Sigmoid colon (tissue), 7 donors: ENCODE measurements around the gene ZBTB47. TPM values are rescaled to one million over a fixed set of nuclear protein-coding genes. Genes with fewer than 3 reads are reported as not detected.

Source experiments
- DNase-seq: peaks from one replicate; pipeline ENCODE4 v3.0.0-alpha.2; 2019
- H3K27ac ChIP-seq, 4 donors: fragments of 200-600 bp; sonication (generic); one replicate each; pipeline ENCODE4 v1.5.1; 2016 to 2019; ENCODE audit warnings: mild to moderate bottlenecking in 1 of 4
- H3K27me3 ChIP-seq, 3 donors: fragments of 200-600 bp; sonication (generic); one replicate each; pipeline ENCODE4 v1.5.1; 2019; ENCODE audit warnings: mild to moderate bottlenecking in 1 of 3
- H3K36me3 ChIP-seq, 4 donors: fragments of 200-600 bp; sonication (generic); one replicate each; pipeline ENCODE4 v1.5.1; 2016 to 2019
- H3K4me1 ChIP-seq, 4 donors: fragments of 200-600 bp; sonication (generic); one replicate each; pipeline ENCODE4 v1.5.1; 2017 to 2019
- H3K4me3 ChIP-seq, 4 donors: fragments of 200-600 bp; sonication (generic); one replicate each; pipeline ENCODE4 v1.5.1; 2017 to 2019; ENCODE audit warnings: mild to moderate bottlenecking in 2 of 4, moderate library complexity in 1 of 4
- H3K9me3 ChIP-seq, 4 donors: fragments of 200-600 bp in 3 of 4; sonication (generic) in 3 of 4; one replicate each; pipeline versions ENCODE4 v1.5.1 to v1.6.1; 2013 to 2019
- EP300 ChIP-seq, 4 donors: sonication (generic); formaldehyde crosslinking; IDR thresholded peaks; one replicate each; pipeline ENCODE4 v1.6.1; 2017; ENCODE audit warnings: antibody characterized with exemption in 4 of 4
- POLR2A ChIP-seq, 2 donors: fragments of 450-650 bp; IDR thresholded peaks; one replicate each; pipeline ENCODE4 v1.6.1; 2016; ENCODE audit warnings: antibody characterized with exemption in 2 of 2, mild to moderate bottlenecking in 2 of 2, moderate library complexity in 2 of 2
- POLR2AphosphoS5 ChIP-seq, 4 donors: sonication (generic); formaldehyde crosslinking; IDR thresholded peaks; one replicate each; pipeline ENCODE4 v1.6.1; 2017; ENCODE audit warnings: antibody characterized with exemption in 4 of 4
- WGBS, 2 donors: extraction: QIAGEN DNeasy Blood & Tissue Kit; methylation state at CpG; one replicate each; pipeline ENCODE4 v1.1.7; 2013; 5-methylcytosine and 5-hydroxymethylcytosine counted together
- intact Hi-C: fragments of 100-400 bp; cut with DNase I; formaldehyde crosslinking; loops from one replicate; pipeline ENCODE4 v1.15.1; 2023
- polyA plus RNA-seq, 3 donors: library from polyadenylated mRNA; stranded (reverse); fragments of 200-250 nt; gene quantifications; one replicate each; pipeline ENCODE4 v1.2.3, GENCODE V29; 2013
- total RNA-seq, 4 donors: library from RNA; depleted of rRNA; stranded (reverse); fragments of >200 nt; gene quantifications; one replicate each; pipeline ENCODE4 v1.1.0, GENCODE V29; 2016
- TF ChIP-seq, protein P1 (sequence below), 4 experiments: fragments of 450-650 bp in 3 of 4; fragments of 200-600 bp in 1 of 4; IDR thresholded peaks; one replicate each; pipeline ENCODE4 v1.5.1; 2016 to 2019; ENCODE audit warnings: antibody characterized with exemption in 4 of 4, mild to moderate bottlenecking in 3 of 4, moderate library complexity in 2 of 4
- donor health status: healthy with polysubstance abuse.
- donor health status: Bipolar disorder and iron deficiency.
- donor health status: healthy.

ZBTB47 gene
- total and polyA plus RNA-seq, 7 donors = 6.2 to 74.8 (median 34.9) TPM

DNA sequence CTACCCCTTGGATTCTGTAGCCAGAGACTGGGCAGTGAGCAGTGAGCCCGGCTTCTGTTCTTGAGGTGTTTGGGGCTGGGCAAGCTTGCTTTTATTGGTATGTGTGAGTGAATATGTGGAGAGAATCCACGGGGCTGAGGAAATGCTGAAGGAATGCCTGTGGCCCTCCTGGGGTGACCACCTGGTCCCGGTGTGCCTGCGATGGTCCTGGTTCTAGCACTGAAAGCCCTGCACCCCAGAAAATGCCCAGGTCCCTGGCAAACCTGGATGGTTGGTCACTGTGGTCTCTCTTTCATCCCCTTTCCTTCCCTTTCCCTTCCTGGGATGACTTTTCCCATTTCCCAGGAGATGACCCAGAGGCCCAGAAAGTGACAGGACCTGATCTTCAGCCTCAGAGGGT is 4.2 kb downstream of the ZBTB47 start:
- H3K9me3 ChIP-seq = no peaks in the 10 kb centered on the region
- H3K27me3 ChIP-seq = no peaks in the 10 kb centered on the region
- peak overlapping the region in 3 of 4 donors; percentile 3 to 98 (median 93) for H3K27ac ChIP-seq
- intact Hi-C loops = no loop called here
- H3K4me1 ChIP-seq = peaks cover 0 to 71% (median 57%) of the 10 kb centered on the region in 4 donors
- 81 to 87% methylated on average over 4 of the region's 4 CpGs for WGBS, 2 donors
- no peak overlapping the region for H3K4me3 ChIP-seq
- H3K36me3 ChIP-seq = peaks cover 0 to 26% (median 4%) of the 10 kb centered on the region in 4 donors
- no peak for DNase-seq
- TF ChIP-seq POLR2AphosphoS5 (IDR thresholded peaks at IDR 0.05) (no peak), EP300 (IDR thresholded peaks at IDR 0.05) (no peak)
- TF ChIP-seq, protein P1, sequence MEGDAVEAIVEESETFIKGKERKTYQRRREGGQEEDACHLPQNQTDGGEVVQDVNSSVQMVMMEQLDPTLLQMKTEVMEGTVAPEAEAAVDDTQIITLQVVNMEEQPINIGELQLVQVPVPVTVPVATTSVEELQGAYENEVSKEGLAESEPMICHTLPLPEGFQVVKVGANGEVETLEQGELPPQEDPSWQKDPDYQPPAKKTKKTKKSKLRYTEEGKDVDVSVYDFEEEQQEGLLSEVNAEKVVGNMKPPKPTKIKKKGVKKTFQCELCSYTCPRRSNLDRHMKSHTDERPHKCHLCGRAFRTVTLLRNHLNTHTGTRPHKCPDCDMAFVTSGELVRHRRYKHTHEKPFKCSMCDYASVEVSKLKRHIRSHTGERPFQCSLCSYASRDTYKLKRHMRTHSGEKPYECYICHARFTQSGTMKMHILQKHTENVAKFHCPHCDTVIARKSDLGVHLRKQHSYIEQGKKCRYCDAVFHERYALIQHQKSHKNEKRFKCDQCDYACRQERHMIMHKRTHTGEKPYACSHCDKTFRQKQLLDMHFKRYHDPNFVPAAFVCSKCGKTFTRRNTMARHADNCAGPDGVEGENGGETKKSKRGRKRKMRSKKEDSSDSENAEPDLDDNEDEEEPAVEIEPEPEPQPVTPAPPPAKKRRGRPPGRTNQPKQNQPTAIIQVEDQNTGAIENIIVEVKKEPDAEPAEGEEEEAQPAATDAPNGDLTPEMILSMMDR (IDR thresholded peaks at IDR 0.05) = no peak

DNA sequence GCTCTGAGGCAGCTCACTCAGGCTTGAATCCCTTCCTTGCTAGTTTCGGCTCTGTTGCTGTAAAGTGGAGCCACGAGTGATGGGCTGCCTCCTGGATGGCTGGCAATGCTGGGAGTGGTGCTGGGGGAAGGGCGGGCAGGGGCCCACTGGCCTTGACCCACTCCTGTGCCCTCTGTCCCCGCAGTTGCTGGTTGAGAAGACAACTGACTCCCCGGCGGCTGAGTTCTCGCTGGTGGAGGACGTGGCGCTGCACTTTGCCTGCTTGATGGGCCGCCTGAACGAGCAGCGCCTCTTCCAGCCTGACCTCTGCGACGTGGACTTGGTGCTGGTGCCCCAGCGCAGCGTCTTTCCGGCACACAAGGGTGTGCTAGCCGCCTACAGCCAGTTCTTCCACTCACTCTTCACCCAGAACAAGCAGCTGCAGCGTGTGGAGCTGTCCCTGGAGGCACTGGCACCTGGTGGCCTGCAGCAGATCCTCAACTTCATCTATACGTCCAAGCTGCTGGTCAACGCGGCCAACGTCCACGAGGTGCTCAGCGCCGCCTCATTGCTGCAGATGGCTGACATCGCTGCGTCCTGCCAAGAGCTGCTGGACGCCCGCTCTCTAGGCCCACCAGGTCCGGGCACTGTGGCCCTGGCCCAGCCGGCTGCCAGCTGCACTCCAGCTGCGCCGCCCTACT is 4.7 kb downstream of the ZBTB47 start:
- 90 to 91% methylated on average over 34 of the region's 34 CpGs for WGBS, 2 donors
- TF ChIP-seq POLR2A (IDR thresholded peaks at IDR 0.05) (no peak), POLR2AphosphoS5 (IDR thresholded peaks at IDR 0.05) (no peak), EP300 (IDR thresholded peaks at IDR 0.05) (no peak)
- TF ChIP-seq, protein P1 (IDR thresholded peaks at IDR 0.05) = no peak
- H3K27me3 ChIP-seq = no peaks in the 10 kb centered on the region
- H3K36me3 ChIP-seq = peaks cover 0 to 26% (median 4%) of the 10 kb centered on the region in 4 donors
- peak overlapping the region; percentile 3 to 93 (median 42) for H3K27ac ChIP-seq
- peaks cover 0 to 65% (median 51%) of the 10 kb centered on the region in 4 donors for H3K4me1 ChIP-seq
- DNase-seq = peak; percentile 68
- no peak overlapping the region for H3K4me3 ChIP-seq
- H3K9me3 ChIP-seq = no peaks in the 10 kb centered on the region
- intact Hi-C loops = no loop called here

DNA sequence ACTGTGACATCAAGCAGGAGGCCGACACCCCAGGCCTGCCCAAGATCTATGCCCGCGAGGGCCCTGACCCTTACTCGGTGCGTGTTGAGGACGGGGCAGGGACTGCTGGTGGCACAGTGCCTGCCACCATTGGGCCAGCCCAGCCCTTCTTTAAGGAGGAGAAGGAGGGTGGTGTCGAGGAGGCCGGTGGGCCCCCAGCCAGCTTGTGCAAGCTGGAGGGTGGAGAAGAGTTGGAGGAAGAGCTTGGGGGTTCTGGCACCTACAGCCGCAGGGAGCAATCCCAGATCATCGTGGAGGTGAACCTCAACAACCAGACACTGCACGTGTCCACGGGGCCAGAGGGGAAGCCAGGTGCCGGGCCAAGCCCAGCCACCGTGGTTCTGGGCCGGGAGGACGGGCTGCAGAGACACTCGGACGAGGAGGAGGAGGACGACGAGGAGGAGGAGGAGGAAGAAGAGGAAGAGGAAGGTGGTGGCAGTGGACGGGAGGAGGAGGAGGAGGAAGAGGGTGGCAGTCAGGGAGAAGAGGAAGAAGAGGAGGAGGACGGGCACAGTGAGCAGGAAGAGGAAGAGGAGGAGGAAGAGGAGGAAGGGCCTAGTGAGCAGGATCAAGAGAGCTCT is 5.4 kb downstream of the ZBTB47 start:
- no peaks in the 10 kb centered on the region for H3K27me3 ChIP-seq
- TF ChIP-seq POLR2AphosphoS5 (IDR thresholded peaks at IDR 0.05) = no peak
- TF ChIP-seq POLR2A (IDR thresholded peaks at IDR 0.05) = no peak
- TF ChIP-seq, protein P1 (IDR thresholded peaks at IDR 0.05) = no peak
- TF ChIP-seq EP300 (IDR thresholded peaks at IDR 0.05) = no peak
- H3K27ac ChIP-seq = peak overlapping the region in 3 of 4 donors; percentile 45 to 93 (median 61)
- H3K36me3 ChIP-seq = peaks cover 0 to 26% (median 4%) of the 10 kb centered on the region in 4 donors
- peaks cover 0 to 61% (median 48%) of the 10 kb centered on the region in 4 donors for H3K4me1 ChIP-seq
- no peak for DNase-seq
- H3K9me3 ChIP-seq = no peaks in the 10 kb centered on the region
- no peak overlapping the region for H3K4me3 ChIP-seq
- intact Hi-C loops = no loop called here
- WGBS, 2 donors = 80 to 86% methylated on average over 22 of the region's 22 CpGs

DNA sequence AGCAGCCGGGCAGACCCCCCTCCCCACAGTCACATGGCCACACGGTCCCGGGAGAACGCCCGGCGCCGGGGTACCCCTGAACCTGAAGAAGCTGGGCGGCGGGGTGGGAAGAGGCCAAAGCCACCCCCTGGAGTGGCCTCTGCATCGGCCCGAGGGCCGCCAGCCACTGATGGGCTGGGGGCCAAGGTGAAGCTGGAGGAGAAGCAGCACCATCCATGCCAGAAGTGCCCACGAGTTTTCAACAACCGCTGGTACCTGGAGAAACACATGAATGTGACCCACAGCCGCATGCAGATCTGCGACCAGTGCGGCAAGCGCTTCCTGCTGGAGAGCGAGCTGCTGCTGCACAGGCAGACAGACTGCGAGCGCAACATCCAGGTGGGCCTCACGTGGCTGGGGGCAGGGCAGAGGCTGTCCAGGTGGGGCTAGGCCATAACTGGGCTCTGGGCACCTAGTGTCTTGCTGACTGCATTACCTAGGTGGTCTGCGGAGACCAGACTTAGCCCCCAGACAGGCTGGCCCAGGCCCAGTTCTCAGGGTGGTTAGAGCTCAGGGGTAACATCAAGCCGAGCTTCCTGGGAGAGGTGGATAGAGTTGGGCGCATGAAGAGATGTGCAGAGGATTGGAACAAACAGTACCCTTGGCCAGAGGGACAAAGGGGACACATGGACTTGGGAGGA is 6.1 kb downstream of the ZBTB47 start:
- H3K9me3 ChIP-seq = no peaks in the 10 kb centered on the region
- peaks cover 0 to 26% (median 4%) of the 10 kb centered on the region in 4 donors for H3K36me3 ChIP-seq
- TF ChIP-seq POLR2A (IDR thresholded peaks at IDR 0.05) (no peak), POLR2AphosphoS5 (IDR thresholded peaks at IDR 0.05) (no peak), EP300 (IDR thresholded peaks at IDR 0.05) (no peak)
- TF ChIP-seq, protein P1 (IDR thresholded peaks at IDR 0.05) = no peak
- H3K27me3 ChIP-seq = no peaks in the 10 kb centered on the region
- H3K4me3 ChIP-seq = no peak overlapping the region
- peak overlapping the region; percentile 27 to 93 (median 53) for H3K27ac ChIP-seq
- peaks cover 0 to 61% (median 48%) of the 10 kb centered on the region in 4 donors for H3K4me1 ChIP-seq
- intact Hi-C loops = no loop called here
- DNase-seq = peak; percentile 64
- WGBS, 2 donors = 88 to 90% methylated on average over 25 of the region's 25 CpGs
